Fibroblast of lung (primary cell): ENCODE data around the gene HPSE2.

Source experiments
- EZH2 ChIP-seq: IDR thresholded peaks from 2 replicates; pipeline ENCODE4 v1.5.1; 2012; ENCODE audit warnings: low read length, control low read depth, mild to moderate bottlenecking; ENCODE audit errors: missing control alignments
- TF ChIP-seq, protein P1 (sequence below), 2 donors: IDR thresholded peaks in 1 of 2; conservative IDR thresholded peaks in 1 of 2; 1 replicate in 1 of 2; 2 replicates in 1 of 2; pipeline ENCODE4 v1.5.1; 2011 to 2012; ENCODE audit warnings: low read length in 2 of 2, control low read depth in 1 of 2, inconsistent platforms in 1 of 2, low read depth in 1 of 2, mild to moderate bottlenecking in 1 of 2

DNA sequence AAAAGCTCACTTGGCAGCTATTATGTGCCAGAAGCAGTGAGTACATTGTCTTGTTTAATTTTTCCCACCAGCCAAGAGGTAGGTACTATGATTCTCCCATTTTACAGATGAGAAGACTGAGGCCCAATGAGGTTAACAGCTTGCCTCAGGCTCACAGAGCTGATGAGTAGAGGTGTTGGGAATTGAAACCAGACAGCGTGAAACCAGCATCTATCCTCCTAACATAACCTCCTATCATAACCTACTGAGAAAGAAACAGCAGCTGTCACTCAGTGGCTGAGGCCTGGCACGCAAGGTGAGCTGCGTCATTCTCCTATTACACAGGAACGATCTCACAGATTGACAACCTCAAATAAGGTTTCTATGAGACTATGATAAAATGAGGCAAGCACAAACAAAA lies 826.9 kb downstream of the HPSE2 start:
- TF ChIP-seq, protein P1, sequence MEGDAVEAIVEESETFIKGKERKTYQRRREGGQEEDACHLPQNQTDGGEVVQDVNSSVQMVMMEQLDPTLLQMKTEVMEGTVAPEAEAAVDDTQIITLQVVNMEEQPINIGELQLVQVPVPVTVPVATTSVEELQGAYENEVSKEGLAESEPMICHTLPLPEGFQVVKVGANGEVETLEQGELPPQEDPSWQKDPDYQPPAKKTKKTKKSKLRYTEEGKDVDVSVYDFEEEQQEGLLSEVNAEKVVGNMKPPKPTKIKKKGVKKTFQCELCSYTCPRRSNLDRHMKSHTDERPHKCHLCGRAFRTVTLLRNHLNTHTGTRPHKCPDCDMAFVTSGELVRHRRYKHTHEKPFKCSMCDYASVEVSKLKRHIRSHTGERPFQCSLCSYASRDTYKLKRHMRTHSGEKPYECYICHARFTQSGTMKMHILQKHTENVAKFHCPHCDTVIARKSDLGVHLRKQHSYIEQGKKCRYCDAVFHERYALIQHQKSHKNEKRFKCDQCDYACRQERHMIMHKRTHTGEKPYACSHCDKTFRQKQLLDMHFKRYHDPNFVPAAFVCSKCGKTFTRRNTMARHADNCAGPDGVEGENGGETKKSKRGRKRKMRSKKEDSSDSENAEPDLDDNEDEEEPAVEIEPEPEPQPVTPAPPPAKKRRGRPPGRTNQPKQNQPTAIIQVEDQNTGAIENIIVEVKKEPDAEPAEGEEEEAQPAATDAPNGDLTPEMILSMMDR (conservative IDR thresholded peaks at IDR 0.05 in 1 of 2, IDR thresholded peaks at IDR 0.05 in 1 of 2; ENCODE audit: low read depth in 1 of 2, low read length in 2 of 2) = no peak
- no peak for TF ChIP-seq EZH2
